GM19238 (cell line): ENCODE data around the gene C1orf210.

ENCODE experiments used
- DNase-seq: peaks from one replicate; pipeline ENCODE4 v3.0.0; 2011; ENCODE audit warnings: low spot score; ENCODE audit not compliant: insufficient read length

The C1orf210 gene

DNA sequence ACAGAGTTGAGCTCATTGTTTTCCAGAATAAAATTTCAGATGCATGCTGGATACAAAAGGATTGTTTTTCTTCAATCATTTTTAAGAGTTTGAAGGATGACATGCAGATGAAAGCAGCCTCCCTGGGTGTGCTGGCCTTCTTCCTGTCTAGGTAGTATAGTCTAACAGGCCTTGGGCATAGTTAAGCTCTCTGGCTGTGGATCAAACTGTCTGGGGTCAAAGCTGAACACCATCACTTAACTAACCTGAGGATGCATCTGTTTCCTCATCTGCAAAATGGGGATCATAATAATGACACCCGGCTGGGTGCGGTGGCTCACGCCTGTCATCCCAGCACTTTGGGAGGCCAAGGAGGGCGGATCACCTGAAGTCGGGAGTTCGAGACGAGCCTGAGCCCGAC, 9.4 kb upstream of the C1orf210 start:
- no peak for DNase-seq

DNA sequence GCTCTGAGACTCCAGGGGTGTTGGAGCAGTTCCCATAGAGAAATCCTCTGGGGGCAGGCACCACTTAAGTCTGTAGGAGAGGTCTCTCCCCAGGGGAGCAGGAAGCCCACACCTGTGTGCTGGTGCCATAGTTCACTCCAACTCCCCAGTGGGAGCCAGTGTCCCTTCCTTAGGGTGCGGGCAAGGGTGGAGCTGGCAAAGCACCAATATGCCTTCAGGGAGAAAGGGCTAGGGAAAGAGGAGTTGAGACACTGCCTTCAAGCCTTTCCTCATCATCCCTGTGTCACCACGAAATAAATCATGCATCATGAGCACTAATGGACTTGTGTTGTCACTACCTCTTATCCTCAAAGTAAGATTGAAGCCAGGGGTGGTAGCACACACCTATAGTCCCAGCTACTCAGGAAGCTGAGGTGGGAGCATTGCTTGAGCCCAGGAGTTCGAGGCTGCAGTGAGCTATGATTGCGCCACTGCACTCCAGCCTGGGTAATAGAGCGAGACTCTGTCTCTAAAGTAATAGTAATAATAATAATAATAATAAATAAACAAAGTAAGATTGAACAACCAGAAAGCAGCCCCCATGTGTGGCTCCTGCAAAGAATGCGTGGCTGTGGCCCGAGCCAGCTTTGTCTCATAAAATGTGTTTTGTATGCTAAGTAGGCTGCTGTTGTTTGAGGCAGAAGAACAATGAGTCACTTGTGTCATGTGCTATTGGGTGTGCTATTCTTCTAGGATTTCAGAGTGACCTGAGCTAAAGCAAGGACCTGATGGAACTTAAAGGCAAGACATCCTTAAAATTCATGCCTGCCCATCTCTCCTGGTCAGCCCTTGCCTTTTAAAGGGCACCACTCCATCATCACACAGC, 8.7 kb upstream of the C1orf210 start:
- no peak for DNase-seq

DNA sequence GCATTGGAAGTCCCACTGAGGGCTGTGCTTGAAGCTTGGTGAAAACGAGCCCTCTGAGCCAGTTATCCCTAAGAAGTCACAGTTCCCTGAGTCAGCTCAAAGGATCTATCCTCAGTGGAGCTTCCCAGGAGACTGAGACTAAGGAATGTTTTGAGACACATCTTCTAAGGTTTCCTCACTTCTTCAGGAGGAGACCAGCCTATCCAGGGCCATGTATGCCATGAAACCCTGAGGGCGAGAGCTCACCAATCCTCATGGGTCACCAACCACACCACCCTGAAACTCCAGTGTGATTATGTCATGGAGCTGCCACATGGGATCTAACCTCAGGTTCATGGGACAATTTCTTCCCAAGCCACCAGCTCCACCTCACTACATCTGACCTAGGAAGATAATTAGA, 7.8 kb upstream of the C1orf210 start:
- no peak for DNase-seq

DNA sequence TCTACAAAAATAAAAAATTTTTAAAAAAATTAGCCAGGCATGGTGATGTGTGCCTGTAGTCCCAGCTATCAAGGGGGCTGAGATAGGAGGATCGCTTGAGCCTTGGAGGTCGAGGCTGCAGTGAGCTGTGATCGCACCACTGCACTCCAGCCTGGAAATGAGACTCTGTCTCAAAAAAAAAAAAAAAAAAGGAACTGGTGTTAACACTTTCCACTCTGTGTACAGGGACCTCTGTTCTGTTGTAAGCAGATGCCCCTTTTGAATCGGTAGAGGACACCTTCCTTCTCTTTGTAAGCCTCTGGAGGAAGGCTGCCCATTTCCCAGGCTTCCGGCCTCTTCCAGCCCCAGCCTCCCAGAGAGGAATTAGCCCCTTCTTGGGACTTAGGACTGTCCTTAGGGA, 7.3 kb upstream of the C1orf210 start:
- DNase-seq = no peak

DNA sequence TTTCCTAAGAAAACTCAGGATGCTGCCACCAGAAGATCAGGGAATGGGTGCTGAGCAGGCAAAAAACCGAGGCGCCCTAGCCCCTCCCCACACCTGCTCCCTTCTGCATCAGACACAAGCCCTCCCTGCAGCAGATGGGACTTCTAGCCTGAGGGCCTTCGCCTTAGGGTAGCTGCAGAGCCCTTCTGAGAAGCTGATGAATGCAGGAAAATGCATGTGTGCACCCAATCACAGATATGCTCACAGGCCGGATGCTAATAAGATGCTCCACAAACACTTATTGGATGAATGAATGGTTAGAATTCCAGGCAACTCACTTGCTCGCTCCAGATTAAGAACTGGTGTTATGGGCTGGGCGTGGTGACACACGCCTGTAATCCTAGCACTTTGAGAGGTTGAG, 6.8 kb upstream of the C1orf210 start:
- no peak for DNase-seq

DNA sequence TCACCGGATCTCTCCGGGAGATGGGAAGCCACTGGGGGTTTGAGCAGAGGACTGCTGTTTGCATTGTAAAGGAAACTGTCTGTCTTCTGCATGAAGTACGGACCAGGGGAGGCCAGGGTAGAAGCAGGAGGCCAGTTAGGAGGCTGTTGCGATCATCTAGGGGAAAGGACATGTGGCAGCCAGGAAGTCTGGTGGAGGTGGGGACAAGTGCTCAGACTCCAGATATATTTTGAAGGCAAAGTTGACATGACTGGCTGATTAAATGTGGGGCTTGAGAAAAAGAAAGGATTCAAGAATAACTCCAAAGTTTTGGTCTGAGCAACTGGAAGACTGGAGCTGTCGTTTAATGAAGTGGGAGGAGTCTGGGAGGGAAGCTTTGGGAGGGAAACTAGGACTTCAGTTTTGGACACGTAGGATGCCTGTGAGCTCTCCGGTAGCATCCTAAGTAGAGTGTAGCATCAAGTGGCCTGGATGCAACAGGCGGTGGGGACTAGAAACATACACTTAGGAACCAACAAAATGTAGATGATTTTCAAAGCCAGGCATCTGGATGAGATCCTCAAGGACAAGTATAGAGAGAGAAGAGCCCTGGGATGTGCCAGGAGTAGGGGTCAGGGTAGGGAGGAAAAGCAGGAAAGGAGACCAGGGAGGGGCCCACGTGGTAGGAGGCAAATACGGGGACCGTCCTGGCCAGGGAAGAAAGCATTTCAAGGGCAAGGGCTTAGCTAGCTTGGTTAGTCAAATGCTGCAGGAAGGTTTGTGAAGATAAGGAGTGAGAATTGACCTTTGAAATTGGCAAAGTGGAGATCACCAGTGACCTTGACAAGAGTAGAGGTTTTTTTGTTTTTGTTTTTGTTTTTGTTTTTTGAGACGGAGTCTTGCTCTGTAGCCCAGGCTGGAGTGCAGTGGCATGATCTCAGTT, 3.7 kb upstream of the C1orf210 start:
- no peak for DNase-seq

DNA sequence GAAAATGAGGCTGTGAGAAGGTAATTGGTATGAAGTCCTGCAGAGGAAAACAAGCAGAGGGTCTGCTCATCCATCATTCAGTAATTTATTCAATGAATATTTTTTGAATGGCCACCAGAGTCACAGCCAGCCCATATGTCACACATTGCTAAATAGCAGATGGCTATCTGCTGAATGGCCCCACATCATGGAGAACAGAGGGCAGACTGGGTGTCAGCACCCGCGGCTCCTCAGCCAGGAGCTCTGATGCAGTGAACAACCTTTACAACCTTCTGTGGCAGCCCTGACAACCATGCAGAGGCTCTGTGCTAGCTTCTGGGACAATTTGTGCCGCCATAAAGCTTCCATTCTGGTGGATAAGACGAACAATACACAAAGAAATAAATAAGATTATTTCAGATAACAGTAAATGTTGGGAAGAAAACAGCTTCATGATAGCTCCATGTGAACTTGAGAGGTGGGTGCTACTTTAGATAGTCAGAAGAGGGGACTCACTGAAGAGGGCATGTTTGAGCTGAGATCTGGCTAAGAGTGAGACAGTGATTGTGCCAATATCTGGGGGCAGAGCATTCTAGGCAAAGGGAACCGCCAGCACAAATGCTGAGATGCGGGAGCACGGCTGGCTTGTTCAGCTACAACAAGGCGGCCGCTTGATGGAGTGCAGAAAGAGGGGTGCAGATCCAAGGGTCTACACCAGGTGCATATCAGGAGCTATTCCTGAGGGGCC, 2.8 kb upstream of the C1orf210 start:
- DNase-seq = no peak

DNA sequence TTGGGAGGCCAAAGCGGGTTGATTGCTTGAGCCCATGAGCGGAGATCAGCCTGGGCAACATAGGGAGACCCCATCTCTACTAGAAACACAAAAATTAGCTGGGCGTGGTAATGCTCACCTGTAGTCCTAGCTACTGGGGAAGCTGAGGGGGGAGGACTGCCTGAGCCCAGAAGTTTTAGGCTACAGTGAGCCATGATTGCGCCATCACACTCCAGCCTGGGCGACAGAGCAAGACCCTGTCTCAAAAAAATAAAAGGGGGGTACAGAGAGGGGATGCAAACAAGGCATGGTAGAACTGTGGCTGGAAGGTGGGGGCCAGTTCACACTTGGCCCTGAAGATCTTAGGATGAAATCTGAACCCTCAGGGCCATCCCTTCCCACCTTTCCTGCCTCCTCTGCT, 1.2 kb upstream of the C1orf210 start:
- no peak for DNase-seq

DNA sequence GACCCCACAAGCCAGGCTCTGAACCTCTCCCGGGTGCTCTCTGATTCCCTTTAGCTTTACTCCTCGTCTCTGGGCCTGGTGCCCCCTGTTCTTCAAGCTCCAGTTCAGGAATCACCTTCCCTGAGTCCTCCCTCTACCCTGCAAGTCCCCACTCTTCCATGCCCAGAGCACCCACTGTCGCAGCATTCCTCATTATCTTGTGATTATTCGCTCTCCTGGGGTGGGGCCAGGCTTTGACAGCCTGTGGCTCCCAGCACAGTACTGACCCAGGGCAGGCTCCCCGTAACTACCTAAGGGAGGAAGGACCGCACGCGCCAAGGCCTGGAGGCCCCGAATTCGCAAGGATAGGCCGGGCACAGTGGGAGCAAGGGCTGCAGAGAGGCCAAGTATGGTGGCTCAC, 734 bp upstream of the C1orf210 start:
- DNase-seq = no peak

DNA sequence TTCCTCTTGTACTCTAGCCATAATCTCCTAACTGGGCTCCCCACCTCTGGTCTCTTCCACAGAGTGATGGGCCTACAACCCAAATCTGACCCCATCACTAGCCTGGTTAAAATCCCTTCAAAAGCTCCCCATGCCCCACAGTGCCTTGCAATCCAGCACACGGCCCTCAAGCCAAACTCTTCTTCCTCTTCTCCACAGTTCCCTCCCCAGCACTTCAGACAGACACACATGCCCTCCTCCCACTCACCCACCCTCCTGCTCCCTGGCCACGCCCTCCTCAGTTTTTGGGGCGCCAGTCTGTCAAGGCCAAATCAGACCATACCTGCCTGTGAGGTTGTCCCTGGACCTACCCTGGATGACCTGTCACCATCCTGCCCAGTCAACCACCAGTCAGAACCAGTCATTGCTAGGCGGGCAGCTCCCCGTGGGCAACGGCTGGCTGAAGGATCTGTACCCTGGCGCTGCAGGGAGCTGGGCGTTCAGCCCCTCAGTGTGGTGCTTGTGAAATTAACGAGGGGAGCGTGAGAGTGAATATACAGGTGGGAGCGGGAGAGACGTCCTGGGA, 753 bp downstream of the C1orf210 start:
- no peak for DNase-seq

DNA sequence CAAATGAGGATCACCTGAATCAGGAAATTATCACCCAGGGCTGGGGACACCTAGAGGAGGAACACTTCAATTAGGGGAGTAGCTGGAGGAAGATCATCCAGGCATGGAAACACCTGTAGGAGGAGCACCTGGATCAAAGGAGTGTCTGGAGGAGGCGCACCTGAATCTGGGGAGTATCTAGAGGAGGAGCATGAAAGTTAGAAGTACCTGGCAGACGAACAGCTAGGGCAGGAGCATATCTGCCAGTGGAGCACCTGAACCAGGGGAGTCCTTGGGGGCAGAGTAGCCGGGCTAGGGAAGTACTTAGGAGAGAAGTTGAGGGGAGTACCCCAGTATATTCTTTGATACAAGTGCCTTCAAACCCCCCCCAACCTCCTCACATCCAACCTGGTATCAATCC, 1.3 kb downstream of the C1orf210 start:
- no peak for DNase-seq

DNA sequence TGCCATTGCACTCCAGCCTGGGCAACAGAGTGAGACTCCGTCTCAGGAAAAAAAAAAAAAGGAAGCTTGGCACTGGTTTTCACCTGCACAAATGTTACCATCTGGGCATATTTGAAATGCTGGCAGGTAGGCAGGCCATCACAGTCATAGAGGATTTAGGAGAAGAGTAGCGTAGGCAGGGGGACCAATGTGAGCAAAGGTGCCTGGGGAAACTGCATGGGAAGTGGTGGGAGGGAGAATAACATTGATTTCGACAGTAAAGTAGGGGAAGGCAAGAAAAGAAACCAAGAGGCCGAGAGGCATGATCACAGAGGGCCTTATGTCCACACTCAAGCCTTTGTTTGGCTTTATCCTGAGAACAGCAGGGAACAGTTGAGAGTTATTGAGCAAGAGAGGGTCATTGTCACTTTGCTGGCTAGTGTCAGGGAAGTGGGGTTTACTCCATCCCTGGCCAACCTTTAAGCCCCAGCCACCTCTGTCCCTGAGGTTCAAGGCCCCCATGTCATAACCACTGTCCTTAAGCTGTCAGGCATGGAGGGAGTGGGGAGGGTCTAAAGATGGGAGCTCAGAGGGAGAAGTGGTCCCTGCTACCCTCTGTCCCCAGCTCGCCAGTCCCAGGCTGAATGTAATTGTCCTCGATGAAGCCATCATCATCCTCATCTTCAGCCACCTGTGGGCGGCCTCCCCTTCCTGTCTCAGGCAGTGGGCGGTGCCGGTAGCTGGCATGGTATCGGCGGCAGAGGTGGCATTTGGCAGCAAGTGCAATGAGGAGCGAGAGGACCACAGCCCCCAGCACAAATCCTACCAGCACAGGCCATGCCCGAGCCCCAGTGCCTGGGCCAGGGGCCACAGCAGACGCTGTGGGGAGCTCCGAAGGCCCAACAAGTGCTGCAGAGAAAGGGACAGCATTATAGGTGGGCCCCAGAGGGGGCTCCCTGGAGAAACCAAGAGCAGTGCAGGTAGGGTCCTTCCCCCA, 2.9 kb downstream of the C1orf210 start:
- no peak for DNase-seq

DNA sequence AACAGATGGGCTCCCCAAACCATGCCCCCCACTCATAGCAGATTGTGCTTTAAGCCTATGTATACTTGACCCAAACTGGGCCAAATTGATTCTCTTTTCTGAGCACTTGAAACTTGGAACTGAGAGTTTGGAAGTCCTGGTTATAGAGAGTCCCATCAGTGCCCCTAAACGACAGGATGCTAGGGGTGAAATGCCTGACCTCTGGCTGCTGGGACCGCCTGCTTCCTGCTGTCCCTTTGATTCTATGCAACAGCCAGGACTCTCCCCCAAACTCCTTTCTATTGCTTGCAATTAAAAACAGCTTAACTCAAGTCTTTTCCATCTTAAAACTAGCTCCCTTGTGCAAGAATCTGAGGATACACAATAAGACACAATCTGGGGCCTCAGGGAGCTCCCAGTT, 4.7 kb downstream of the C1orf210 start:
- DNase-seq = no peak

DNA sequence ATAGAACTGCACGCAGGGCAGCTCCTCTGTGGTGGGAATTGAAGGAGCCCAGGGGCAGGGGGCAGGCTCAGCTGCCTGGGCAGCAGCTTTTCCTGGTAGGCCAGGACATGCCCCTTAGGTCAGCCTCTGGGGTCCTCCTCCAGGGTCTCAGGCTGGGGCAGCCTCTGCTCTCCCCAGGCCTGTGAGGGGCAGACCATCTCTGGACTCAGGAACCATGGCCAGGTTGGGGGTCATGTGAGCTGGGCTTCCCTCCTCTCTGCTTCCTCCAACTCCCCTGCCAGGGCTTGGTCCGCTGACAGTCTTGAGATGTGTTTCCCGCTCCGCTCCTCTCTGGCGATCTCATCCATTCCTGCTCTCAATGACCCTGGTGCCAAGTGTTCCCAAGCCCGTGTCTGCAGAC, 5.7 kb downstream of the C1orf210 start:
- no peak for DNase-seq

DNA sequence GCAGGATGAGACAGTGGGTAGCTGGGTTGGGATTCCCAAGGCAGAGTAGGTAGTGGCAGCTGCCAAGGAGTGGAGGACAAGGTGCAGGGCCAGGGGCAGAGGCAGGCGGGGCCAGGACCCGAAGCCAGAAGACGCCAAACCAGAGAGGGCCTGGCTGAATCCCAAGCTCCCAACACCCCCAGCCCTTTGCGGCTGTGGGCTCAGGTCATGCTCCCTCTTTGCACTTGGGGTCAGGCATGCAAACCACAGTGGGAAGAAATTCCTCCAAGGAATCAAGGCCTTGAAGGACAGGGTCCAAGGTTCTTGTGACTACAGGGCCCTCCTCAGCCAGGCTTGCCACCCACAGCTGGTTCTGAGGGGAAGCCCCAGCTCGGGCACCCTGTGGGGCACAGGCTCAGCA, 6.2 kb downstream of the C1orf210 start:
- no peak for DNase-seq

DNA sequence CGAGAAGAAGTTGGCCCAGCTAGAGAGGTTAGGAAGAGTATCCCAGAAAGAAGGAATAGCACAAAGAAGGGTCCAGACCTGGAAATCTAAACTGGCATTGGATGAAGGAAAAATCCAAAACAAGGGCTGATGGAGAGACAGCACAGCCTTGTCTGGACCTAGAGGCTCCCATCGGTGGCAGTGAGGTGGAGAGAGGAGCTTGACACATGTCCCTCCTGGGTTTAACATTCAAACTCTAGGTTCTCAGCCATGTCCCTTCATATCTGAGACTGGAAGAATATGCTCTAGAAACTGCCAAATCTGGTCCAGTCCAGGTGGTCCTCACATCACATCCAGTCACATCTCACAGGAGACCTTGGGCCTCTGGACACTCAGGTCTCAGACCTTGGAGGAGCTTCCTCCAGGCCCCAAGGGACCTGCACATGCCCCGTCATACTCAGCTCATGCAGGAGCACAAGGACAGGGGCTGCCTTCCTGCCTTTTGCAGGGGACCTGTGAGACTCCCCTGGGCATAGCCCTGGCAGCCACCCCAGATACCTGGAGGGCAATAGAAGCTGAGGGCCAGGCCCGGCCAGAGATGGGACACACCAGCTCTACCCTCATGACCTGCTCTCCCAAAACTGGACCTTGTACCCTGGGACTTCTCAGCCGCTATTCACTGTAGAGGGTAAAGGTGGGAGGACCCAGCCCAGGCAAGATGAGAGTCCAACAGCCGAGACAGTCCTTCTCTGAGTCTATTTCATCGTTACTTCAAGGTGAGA, 8.1 kb downstream of the C1orf210 start:
- no peak for DNase-seq

DNA sequence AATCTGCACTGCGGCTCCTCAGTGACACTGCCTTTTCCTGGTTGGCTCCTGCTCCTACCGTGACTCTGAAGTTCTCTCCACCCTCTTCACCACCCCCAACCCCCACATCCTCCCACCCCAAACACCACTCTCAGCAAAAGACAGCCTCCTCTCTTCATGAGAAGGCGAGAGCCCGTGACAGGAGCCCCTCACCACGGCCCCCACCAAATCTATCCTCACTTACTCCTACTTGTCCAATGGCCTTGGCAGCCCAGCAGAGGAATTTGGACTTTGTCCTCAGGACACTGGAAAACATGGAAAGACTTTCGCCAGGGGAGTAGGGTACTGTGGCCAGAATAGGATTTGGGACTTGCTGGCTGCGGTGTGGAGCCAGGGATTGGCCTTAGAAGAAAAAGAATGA, 8.7 kb downstream of the C1orf210 start:
- DNase-seq = no peak

DNA sequence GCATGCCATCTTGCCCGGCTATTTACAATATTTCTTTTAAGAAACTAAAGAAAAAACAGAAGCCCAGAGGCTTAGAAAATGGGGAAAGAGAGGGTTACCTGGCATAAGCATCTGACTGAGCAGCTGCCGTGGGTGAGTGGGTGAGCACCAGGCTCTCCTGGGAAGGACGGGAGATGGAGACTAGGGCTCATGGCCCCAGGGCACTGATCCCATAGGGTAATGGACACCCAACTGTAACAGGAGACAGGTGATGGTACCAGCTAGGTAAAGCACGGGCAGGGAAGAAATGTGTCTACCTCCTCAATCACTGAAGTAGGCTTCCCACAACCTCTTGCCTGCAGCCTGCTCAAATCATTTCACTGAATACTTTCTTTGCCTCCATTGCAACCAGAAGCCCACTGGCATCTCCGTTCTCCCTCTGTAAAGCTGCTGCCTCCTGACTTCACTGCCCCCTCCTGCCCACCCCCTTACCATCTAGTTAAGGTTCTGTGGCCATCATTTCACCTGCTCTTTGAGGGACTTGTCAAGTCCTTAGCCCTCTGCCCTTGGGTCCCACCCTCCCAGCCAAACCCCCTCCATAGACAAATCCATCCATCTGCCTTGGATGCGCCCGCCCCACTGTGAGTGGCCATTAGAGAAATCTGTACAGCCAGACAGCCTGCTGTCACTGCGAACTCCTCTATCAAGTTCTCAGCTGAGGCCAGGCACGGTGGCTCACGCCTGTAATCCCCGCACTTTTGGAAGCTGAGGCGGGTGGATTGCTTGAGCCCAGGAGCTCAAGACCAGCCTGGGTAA, 9.4 kb downstream of the C1orf210 start:
- DNase-seq = no peak

DNA sequence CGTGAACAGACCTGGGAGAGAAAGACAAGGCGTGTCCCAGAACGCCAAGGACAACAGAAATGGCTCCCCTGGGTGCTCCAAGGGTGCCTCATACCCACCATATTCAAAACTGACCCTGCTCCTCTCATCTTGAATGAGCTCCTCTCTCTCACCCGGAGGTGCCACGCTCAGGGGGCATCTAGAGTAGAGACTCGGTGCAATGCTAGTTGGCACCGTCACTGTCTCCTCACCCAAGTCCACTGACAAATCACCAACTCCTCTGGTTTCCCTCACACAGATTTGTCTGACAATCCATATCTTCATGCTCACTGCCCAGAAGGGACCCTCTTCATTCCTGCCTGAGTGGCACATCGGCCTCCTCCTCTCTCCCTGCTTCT, 10.6 kb downstream of the C1orf210 start:
- no peak for DNase-seq
